H9 (cell line): ENCODE measurements around the gene DCTPP1. TPM values are rescaled to one million over a fixed set of nuclear protein-coding genes. Genes with fewer than 3 reads are reported as not detected.
A peak's percentile ranks its signal among the peaks of the same experiment; 100 is the strongest.

Experiments used
- DNase-seq: peaks from one replicate; pipeline ENCODE4 v3.0.0-alpha.2; 2017
- H2AFZ ChIP-seq: one replicate; pipeline ENCODE4 v1.6.1; 2013; ENCODE audit warnings: mild to moderate bottlenecking, low read length, control low read depth, moderate library complexity
- H2AK5ac ChIP-seq: 2 replicates; pipeline ENCODE4 v1.6.1; 2013; ENCODE audit warnings: low read length, control low read depth, mixed read lengths; ENCODE audit not compliant: insufficient read length
- H2BK120ac ChIP-seq: one replicate; pipeline ENCODE4 v1.6.1; 2013; ENCODE audit warnings: low read depth, mild to moderate bottlenecking, low read length, control low read depth, inconsistent platforms; ENCODE audit not compliant: poor library complexity, severe bottlenecking
- H2BK12ac ChIP-seq: 2 replicates; pipeline ENCODE4 v1.6.1; 2013; ENCODE audit warnings: low read length, control low read depth, mixed read lengths, low read depth; ENCODE audit not compliant: insufficient read length
- H2BK15ac ChIP-seq: 2 replicates; pipeline ENCODE4 v1.6.1; 2013; ENCODE audit warnings: low read depth, low read length, control low read depth
- H2BK20ac ChIP-seq: one replicate; pipeline ENCODE4 v1.6.1; 2013; ENCODE audit warnings: low read depth, mild to moderate bottlenecking, low read length, control low read depth, inconsistent platforms; ENCODE audit not compliant: poor library complexity, severe bottlenecking
- H2BK5ac ChIP-seq: 2 replicates; pipeline ENCODE4 v1.6.1; 2013; ENCODE audit warnings: low read length, control low read depth, mixed read lengths; ENCODE audit not compliant: insufficient read length
- H3K14ac ChIP-seq: 2 replicates; pipeline ENCODE4 v1.6.1; 2013; ENCODE audit warnings: low read length, control low read depth; ENCODE audit not compliant: insufficient read depth
- H3K18ac ChIP-seq: 2 replicates; pipeline ENCODE4 v1.6.1; 2013; ENCODE audit warnings: low read depth, mild to moderate bottlenecking, mixed read lengths, low read length, control low read depth; ENCODE audit not compliant: insufficient read length
- H3K23ac ChIP-seq: 2 replicates; pipeline ENCODE4 v1.6.1; 2013; ENCODE audit warnings: low read length, control low read depth, mixed read lengths, low read depth; ENCODE audit not compliant: insufficient read length
- H3K23me2 ChIP-seq: 2 replicates; pipeline ENCODE4 v1.6.1; 2013; ENCODE audit warnings: low read depth, mild to moderate bottlenecking, mixed read lengths, low read length, control low read depth; ENCODE audit not compliant: insufficient read length, poor library complexity, severe bottlenecking
- H3K27ac ChIP-seq: 2 replicates; pipeline ENCODE4 v1.5.1; 2013; ENCODE audit warnings: low read length, control low read depth, mixed read lengths, low read depth; ENCODE audit not compliant: insufficient read length
- H3K27me3 ChIP-seq: 2 replicates; pipeline ENCODE4 v1.6.1; 2013; ENCODE audit warnings: low read length, control low read depth, inconsistent platforms; ENCODE audit not compliant: insufficient read depth
- H3K4ac ChIP-seq: 2 replicates; pipeline ENCODE4 v1.6.1; 2013; ENCODE audit warnings: low read depth, mild to moderate bottlenecking, control low read depth, inconsistent platforms, low read length, moderate library complexity
- H3K4me1 ChIP-seq: 2 replicates; pipeline ENCODE4 v1.6.1; 2013; ENCODE audit warnings: low read length, control low read depth, inconsistent platforms; ENCODE audit not compliant: insufficient read depth
- H3K4me2 ChIP-seq: 2 replicates; pipeline ENCODE4 v1.6.1; 2013; ENCODE audit warnings: low read length, control low read depth, mixed read lengths; ENCODE audit not compliant: insufficient read length, insufficient read depth
- H3K56ac ChIP-seq: 2 replicates; pipeline ENCODE4 v1.6.1; 2013; ENCODE audit warnings: low read depth, mild to moderate bottlenecking, mixed read lengths, low read length, control low read depth; ENCODE audit not compliant: insufficient read length
- H3K79me1 ChIP-seq: 2 replicates; pipeline ENCODE4 v1.6.1; 2013; ENCODE audit warnings: low read depth, mild to moderate bottlenecking, moderate library complexity, low read length, control low read depth, inconsistent platforms; ENCODE audit not compliant: insufficient read depth, poor library complexity, severe bottlenecking
- H3K79me2 ChIP-seq: 2 replicates; pipeline ENCODE4 v1.6.1; 2013; ENCODE audit warnings: low read length, control low read depth, inconsistent platforms; ENCODE audit not compliant: insufficient read depth
- H3K9ac ChIP-seq: 2 replicates; pipeline ENCODE4 v1.6.1; 2013; ENCODE audit warnings: low read length, control low read depth, mixed read lengths; ENCODE audit not compliant: insufficient read length; ENCODE audit errors: extremely low read depth
- H3K9me3 ChIP-seq: one replicate; pipeline ENCODE4 v1.6.1; 2013; ENCODE audit warnings: low read depth, low read length, inconsistent platforms; ENCODE audit not compliant: control insufficient read depth
- H3T11ph ChIP-seq: one replicate; pipeline ENCODE4 v1.6.1; 2013; ENCODE audit warnings: mild to moderate bottlenecking, low read length, control low read depth, inconsistent platforms
- H4K20me1 ChIP-seq: one replicate; pipeline ENCODE4 v1.6.1; 2013; ENCODE audit not compliant: control insufficient read depth, insufficient read length, insufficient read depth
- H4K5ac ChIP-seq: 2 replicates; pipeline ENCODE4 v1.6.1; 2013; ENCODE audit warnings: low read depth, mild to moderate bottlenecking, mixed read lengths, low read length, control low read depth; ENCODE audit not compliant: insufficient read length
- H4K8ac ChIP-seq: replicated peaks from 2 replicates; pipeline ENCODE4 v1.6.1; 2013; ENCODE audit warnings: low read length, control low read depth, mixed read lengths, low read depth; ENCODE audit not compliant: insufficient read length
- H4K91ac ChIP-seq: 2 replicates; pipeline ENCODE4 v1.6.1; 2013; ENCODE audit warnings: low read depth, mild to moderate bottlenecking, moderate library complexity, mixed read lengths, low read length, control low read depth; ENCODE audit not compliant: insufficient read length
- H3K27ac Mint-ChIP-seq, 3 experiments: 2 replicates in 2 of 3; 3 replicates in 1 of 3; pipeline ENCODE4 v1.8.0; 2020 to 2021; ENCODE audit warnings: mixed read lengths in 3 of 3, mild to moderate bottlenecking in 1 of 3, moderate library complexity in 1 of 3
- H3K27me3 Mint-ChIP-seq: 2 replicates; pipeline ENCODE4 v1.8.0; 2021; ENCODE audit warnings: low read depth, mild to moderate bottlenecking, moderate library complexity, mixed read lengths
- H3K36me3 Mint-ChIP-seq, 3 experiments: 2 replicates in 2 of 3; 3 replicates in 1 of 3; pipeline ENCODE4 v1.8.0; 2020 to 2021; ENCODE audit warnings: low read depth in 3 of 3, mixed read lengths in 3 of 3; ENCODE audit not compliant: insufficient read depth in 1 of 3
- H3K4me1 Mint-ChIP-seq, 2 experiments: 2 replicates each; pipeline ENCODE4 v1.8.0; 2020; ENCODE audit warnings: mixed read lengths in 2 of 2
- H3K4me3 Mint-ChIP-seq, 2 experiments: 2 replicates in 1 of 2; 3 replicates in 1 of 2; pipeline ENCODE4 v1.8.0; 2020 to 2021; ENCODE audit warnings: mild to moderate bottlenecking in 2 of 2, mixed read lengths in 2 of 2, moderate library complexity in 1 of 2
- H3K9me3 Mint-ChIP-seq, 2 experiments: 2 replicates in 1 of 2; 3 replicates in 1 of 2; pipeline ENCODE4 v1.8.0; 2020; ENCODE audit warnings: mild to moderate bottlenecking in 2 of 2, mixed read lengths in 2 of 2, moderate library complexity in 1 of 2
- WGBS: extraction: QIAGEN DNeasy Blood & Tissue Kit; methylation state at CpG from one replicate; pipeline ENCODE4 v1.1.7; 2013; ENCODE audit warnings: missing lambda C conversion rate, low lambda C conversion rate, mixed read lengths; ENCODE audit not compliant: insufficient read length; ENCODE audit errors: extremely low coverage; 5-methylcytosine and 5-hydroxymethylcytosine counted together
- total RNA-seq: library from RNA; stranded (reverse); gene quantifications from 2 replicates; pipeline ENCODE4 v1.2.1, GENCODE V29; 2021
- TF ChIP-seq, protein P1 (sequence below): fragments of 200-600 bp; sonication (generic); conservative IDR thresholded peaks from 3 replicates; pipeline ENCODE4 v1.8.0; 2021; ENCODE audit warnings: antibody characterized with exemption, mild to moderate bottlenecking

Gene DCTPP1
- total RNA-seq, 1 experiment from 2014 or later = 78.3 TPM

GRCh38 chr16:30374538-30374937, 55.3 kb downstream of the DCTPP1 start, which contains the start of gene MYL11:
Gene MYL11, plus strand, starts transcription at chr16:30374802. Its CDS starts 56 bp downstream, at chr16:30374858.
- no peak within 1 kb of the TSS for H3T11ph ChIP-seq
- H2BK120ac ChIP-seq = no peak within 1 kb of the TSS
- DNase-seq = no peak
- Mint-ChIP-seq H3K27me3 (peaks cover 2% of the 10 kb centered on the region; the same call in 1 of the 2 replicates), H3K4me1 (peaks cover 23 to 38% of the 10 kb centered on the region in 2 experiments), H3K9me3 (peaks cover 0 to 5% of the 10 kb centered on the region in 2 experiments; a peak in 4 of 5 replicates), H3K27ac (peak within 1 kb of the TSS; percentile 31 to 73 (median 72); a peak in 4 of 7 replicates), H3K36me3 (no peaks in the 10 kb centered on the region), H3K4me3 (no peak within 1 kb of the TSS)
- WGBS = no CpG with 5 or more reads among the region's 6 CpGs
- no peaks in the 10 kb centered on the region for H4K20me1 ChIP-seq
- no peak within 1 kb of the TSS for H3K14ac ChIP-seq
- H3K18ac ChIP-seq = no peak within 1 kb of the TSS
- H2BK20ac ChIP-seq = peak within 1 kb of the TSS; percentile 0
- no peak within 1 kb of the TSS for H2BK12ac ChIP-seq
- H4K8ac ChIP-seq = no peak within 1 kb of the TSS
- H3K27me3 ChIP-seq = no peaks in the 10 kb centered on the region
- no peaks in the 10 kb centered on the region; the same call in 1 of the 2 replicates for H3K4me1 ChIP-seq
- no peak within 1 kb of the TSS for H3K23ac ChIP-seq
- H3K27ac ChIP-seq = no peak within 1 kb of the TSS
- no peaks in the 10 kb centered on the region for H3K9me3 ChIP-seq
- TF ChIP-seq, protein P1, sequence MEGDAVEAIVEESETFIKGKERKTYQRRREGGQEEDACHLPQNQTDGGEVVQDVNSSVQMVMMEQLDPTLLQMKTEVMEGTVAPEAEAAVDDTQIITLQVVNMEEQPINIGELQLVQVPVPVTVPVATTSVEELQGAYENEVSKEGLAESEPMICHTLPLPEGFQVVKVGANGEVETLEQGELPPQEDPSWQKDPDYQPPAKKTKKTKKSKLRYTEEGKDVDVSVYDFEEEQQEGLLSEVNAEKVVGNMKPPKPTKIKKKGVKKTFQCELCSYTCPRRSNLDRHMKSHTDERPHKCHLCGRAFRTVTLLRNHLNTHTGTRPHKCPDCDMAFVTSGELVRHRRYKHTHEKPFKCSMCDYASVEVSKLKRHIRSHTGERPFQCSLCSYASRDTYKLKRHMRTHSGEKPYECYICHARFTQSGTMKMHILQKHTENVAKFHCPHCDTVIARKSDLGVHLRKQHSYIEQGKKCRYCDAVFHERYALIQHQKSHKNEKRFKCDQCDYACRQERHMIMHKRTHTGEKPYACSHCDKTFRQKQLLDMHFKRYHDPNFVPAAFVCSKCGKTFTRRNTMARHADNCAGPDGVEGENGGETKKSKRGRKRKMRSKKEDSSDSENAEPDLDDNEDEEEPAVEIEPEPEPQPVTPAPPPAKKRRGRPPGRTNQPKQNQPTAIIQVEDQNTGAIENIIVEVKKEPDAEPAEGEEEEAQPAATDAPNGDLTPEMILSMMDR = no peak
- H3K23me2 ChIP-seq = peaks cover 14% of the 10 kb centered on the region
- no peak within 1 kb of the TSS for H3K9ac ChIP-seq
- no peak within 1 kb of the TSS for H4K91ac ChIP-seq
- no peak within 1 kb of the TSS for H2AK5ac ChIP-seq
- H3K79me1 ChIP-seq = no peaks in the 10 kb centered on the region
- H3K79me2 ChIP-seq = no peaks in the 10 kb centered on the region; the same call in none of the 2 replicates
- no peak within 1 kb of the TSS for H3K4me2 ChIP-seq
- no peak within 1 kb of the TSS for H3K56ac ChIP-seq
- H4K5ac ChIP-seq = no peak within 1 kb of the TSS
- H2BK5ac ChIP-seq = no peak within 1 kb of the TSS
- no peak within 1 kb of the TSS for H3K4ac ChIP-seq
- H2AFZ ChIP-seq = no peak within 1 kb of the TSS
- H2BK15ac ChIP-seq = no peak within 1 kb of the TSS

Other genes with a start within 250 kb of the DCTPP1 start
- gene CORO1A, start 246.4 kb downstream of the DCTPP1 start, total RNA-seq = 3.4 and 4.8 TPM in 2 replicates
- gene BOLA2B, start 236.4 kb downstream of the DCTPP1 start, total RNA-seq = 202 and 218 TPM in 2 replicates
- gene SLX1A, start 236.2 kb downstream of the DCTPP1 start, total RNA-seq = 30.3 TPM in 2 replicates
- gene SULT1A3, start 230.8 kb downstream of the DCTPP1 start, total RNA-seq = 21.5 and 21.8 TPM in 2 replicates
- 14.3 and 16.4 TPM in 2 replicates for gene NPIPB13, start 181.6 kb downstream of the DCTPP1 start, total RNA-seq
- 90.1 and 90.2 TPM in 2 replicates for gene CD2BP2, start 74.7 kb downstream of the DCTPP1 start, total RNA-seq
- gene TBC1D10B, start 59.5 kb downstream of the DCTPP1 start, total RNA-seq = 25.6 and 25.8 TPM in 2 replicates
- 0.70 and 1.4 TPM in 2 replicates for gene MYL11, start 55.2 kb downstream of the DCTPP1 start, total RNA-seq
- 1.4 and 2.5 TPM in 2 replicates for gene SEPTIN1, start 47.5 kb downstream of the DCTPP1 start, total RNA-seq
- gene ZNF48, start 34.6 kb downstream of the DCTPP1 start, total RNA-seq = 57.3 and 61.2 TPM in 2 replicates
- gene ZNF771, start 22.4 kb downstream of the DCTPP1 start, total RNA-seq = 9.7 and 10.5 TPM in 2 replicates
- 52.6 and 54.1 TPM in 2 replicates for gene SEPHS2, start 15.8 kb upstream of the DCTPP1 start, total RNA-seq
- not detected in 2 replicates for gene ITGAL, start 42.7 kb upstream of the DCTPP1 start, total RNA-seq
- gene ZNF768, start 96.5 kb upstream of the DCTPP1 start, total RNA-seq = 39.0 and 40.0 TPM in 2 replicates
- 17.5 and 18.4 TPM in 2 replicates for gene ZNF747, start 104.8 kb upstream of the DCTPP1 start, total RNA-seq
- gene ZNF764, start 128.3 kb upstream of the DCTPP1 start, total RNA-seq = 11.2 and 11.4 TPM in 2 replicates
- 4.3 and 4.5 TPM in 2 replicates for gene ZNF688, start 141.7 kb upstream of the DCTPP1 start, total RNA-seq
- gene ZNF785, start 155.7 kb upstream of the DCTPP1 start, total RNA-seq = 17.0 and 18.8 TPM in 2 replicates
- 21.1 and 21.9 TPM in 2 replicates for gene ZNF689, start 180.4 kb upstream of the DCTPP1 start, total RNA-seq
- gene PRR14, start 220.9 kb upstream of the DCTPP1 start, total RNA-seq = 11.6 and 13.6 TPM in 2 replicates
- 12.6 and 16.8 TPM in 2 replicates for gene FBRS, start 228.4 kb upstream of the DCTPP1 start, total RNA-seq